Upper lobe of left lung (tissue), 6 donors: Measurements from ENCODE around the gene SRSF2. TPM values are rescaled to one million over a fixed set of nuclear protein-coding genes. Genes with fewer than 3 reads are reported as not detected.

ENCODE experiments used
- ATAC-seq, 2 donors: fragments of 200-7000 bp; cut with Tn5 transposase; one replicate each; pipeline ENCODE4 v1.9.1; 2022; ENCODE audit warnings: mild to moderate bottlenecking in 2 of 2, moderate library complexity in 2 of 2; ENCODE audit not compliant: low FRiP score in 2 of 2
- DNase-seq, 2 donors: peaks; one replicate each; pipeline ENCODE4 v3.0.0-alpha.2; 2019 to 2020
- H3K27ac ChIP-seq, 4 donors: fragments of 200-600 bp; sonication (generic); one replicate each; pipeline ENCODE4 v1.5.1; 2016 to 2019
- H3K27me3 ChIP-seq, 4 donors: fragments of 200-600 bp; sonication (generic); one replicate each; pipeline ENCODE4 v1.5.1; 2017 to 2019
- H3K36me3 ChIP-seq, 4 donors: fragments of 200-600 bp; sonication (generic); one replicate each; pipeline ENCODE4 v1.5.1; 2016 to 2019
- H3K4me1 ChIP-seq, 4 donors: fragments of 200-600 bp; sonication (generic); one replicate each; pipeline ENCODE4 v1.5.1; 2018 to 2019
- H3K4me3 ChIP-seq, 4 donors: fragments of 200-600 bp; sonication (generic); one replicate each; pipeline ENCODE4 v1.5.1; 2017 to 2019; ENCODE audit warnings: mild to moderate bottlenecking in 2 of 4, moderate library complexity in 1 of 4
- H3K9me3 ChIP-seq, 4 donors: fragments of 200-600 bp; sonication (generic); one replicate each; pipeline ENCODE4 v1.5.1; 2018 to 2019
- EP300 ChIP-seq, 4 donors: sonication (generic); formaldehyde crosslinking; IDR thresholded peaks; one replicate each; pipeline ENCODE4 v1.5.1; 2017; ENCODE audit warnings: antibody characterized with exemption in 4 of 4, control low read depth in 2 of 4
- POLR2A ChIP-seq, 4 donors: fragments of 450-650 bp; IDR thresholded peaks; one replicate each; pipeline ENCODE4 v1.5.1; 2016 to 2017; ENCODE audit warnings: antibody characterized with exemption in 4 of 4, mild to moderate bottlenecking in 2 of 4
- POLR2AphosphoS5 ChIP-seq, 2 donors: sonication (generic); formaldehyde crosslinking; IDR thresholded peaks; one replicate each; pipeline ENCODE4 v1.5.1; 2017; ENCODE audit warnings: antibody characterized with exemption in 2 of 2
- WGBS, 2 donors: methylation state at CpG; one replicate each; pipeline ENCODE4 v1.1.5; 2017 to 2018; 5-methylcytosine and 5-hydroxymethylcytosine counted together
- total RNA-seq, 6 donors: library from RNA; depleted of rRNA in 4 of 6; stranded (reverse); fragments of >200 nt in 4 of 6; gene quantifications; one replicate each; pipeline versions ENCODE4 v1.1.0 to v1.2.1, GENCODE V29; 2016 to 2021
- TF ChIP-seq, protein P1 (sequence below), 6 experiments: fragments of 450-650 bp in 4 of 6; fragments of 200-600 bp in 2 of 6; sonication (generic) in 2 of 6; IDR thresholded peaks; one replicate each; pipeline ENCODE4 v1.5.1; 2016 to 2019; ENCODE audit warnings: antibody characterized with exemption in 6 of 6
- donor health status: DM: no; HTN: no; CAD: no; lungs with moderate emphysema.
- donor health status: DM: no; HTN: yes; CAD: no; lungs with severe emphysema.

The SRSF2 gene
- total RNA-seq, 6 donors from 2014 or later: 133 to 454 (median 211) TPM

DNA sequence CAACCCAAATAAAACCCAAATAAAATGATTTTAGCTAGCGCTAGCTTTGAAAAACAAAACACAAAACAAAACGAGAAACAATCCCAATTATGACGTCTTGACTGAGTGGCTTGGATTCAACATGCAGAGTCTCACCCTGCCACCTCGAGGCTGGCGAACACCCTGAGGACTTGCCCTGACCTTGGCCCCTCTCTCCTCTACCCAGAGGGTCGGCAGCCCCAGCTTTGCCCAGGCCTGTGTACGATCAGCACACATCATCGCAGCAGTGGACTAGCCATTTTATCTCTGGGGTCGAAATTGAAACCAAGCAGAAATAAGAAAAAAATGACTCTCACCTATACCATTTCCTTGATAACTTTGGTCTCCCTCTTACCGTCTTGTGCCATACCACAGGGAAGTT, 15.7 kb downstream of the SRSF2 start:
- no peaks in the 10 kb centered on the region for H3K9me3 ChIP-seq
- H3K27me3 ChIP-seq: no peaks in the 10 kb centered on the region
- peaks cover 28 to 44% (median 32%) of the 10 kb centered on the region in 4 donors for H3K4me1 ChIP-seq
- ATAC-seq (no peak), DNase-seq (no peak)
- no peak for TF ChIP-seq POLR2A (IDR thresholded peaks at IDR 0.05)
- TF ChIP-seq, protein P1, sequence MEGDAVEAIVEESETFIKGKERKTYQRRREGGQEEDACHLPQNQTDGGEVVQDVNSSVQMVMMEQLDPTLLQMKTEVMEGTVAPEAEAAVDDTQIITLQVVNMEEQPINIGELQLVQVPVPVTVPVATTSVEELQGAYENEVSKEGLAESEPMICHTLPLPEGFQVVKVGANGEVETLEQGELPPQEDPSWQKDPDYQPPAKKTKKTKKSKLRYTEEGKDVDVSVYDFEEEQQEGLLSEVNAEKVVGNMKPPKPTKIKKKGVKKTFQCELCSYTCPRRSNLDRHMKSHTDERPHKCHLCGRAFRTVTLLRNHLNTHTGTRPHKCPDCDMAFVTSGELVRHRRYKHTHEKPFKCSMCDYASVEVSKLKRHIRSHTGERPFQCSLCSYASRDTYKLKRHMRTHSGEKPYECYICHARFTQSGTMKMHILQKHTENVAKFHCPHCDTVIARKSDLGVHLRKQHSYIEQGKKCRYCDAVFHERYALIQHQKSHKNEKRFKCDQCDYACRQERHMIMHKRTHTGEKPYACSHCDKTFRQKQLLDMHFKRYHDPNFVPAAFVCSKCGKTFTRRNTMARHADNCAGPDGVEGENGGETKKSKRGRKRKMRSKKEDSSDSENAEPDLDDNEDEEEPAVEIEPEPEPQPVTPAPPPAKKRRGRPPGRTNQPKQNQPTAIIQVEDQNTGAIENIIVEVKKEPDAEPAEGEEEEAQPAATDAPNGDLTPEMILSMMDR (IDR thresholded peaks at IDR 0.05): no peak
- TF ChIP-seq POLR2AphosphoS5 (IDR thresholded peaks at IDR 0.05): no peak
- TF ChIP-seq EP300 (IDR thresholded peaks at IDR 0.05): no peak
- peaks cover 53 to 88% (median 78%) of the 10 kb centered on the region in 4 donors for H3K36me3 ChIP-seq
- 92 to 93% methylated on average over 10 of the region's 10 CpGs for WGBS, 2 donors
- H3K27ac ChIP-seq: no peak overlapping the region
- no peak overlapping the region for H3K4me3 ChIP-seq

DNA sequence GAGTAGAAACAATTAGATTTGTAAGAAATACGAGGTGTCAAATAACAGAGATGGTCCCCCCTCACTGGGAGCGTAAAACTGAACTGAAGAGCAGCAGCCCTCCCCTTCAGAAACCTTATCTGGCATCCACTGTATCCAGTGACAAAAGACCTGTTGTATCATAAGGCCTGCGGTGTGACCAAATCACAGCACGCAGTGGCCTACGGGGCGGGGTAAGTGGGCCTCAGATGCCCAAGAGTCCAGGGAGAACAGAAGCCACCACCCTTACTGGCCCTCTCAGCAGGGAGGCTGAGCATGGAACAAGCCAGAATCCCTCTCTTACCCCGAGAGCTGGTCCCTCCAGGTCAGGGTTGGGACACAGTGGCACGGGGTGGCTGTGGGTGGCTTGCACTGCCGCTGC, 16.2 kb downstream of the SRSF2 start:
- H3K9me3 ChIP-seq: no peaks in the 10 kb centered on the region
- no peak for ATAC-seq
- H3K4me3 ChIP-seq: no peak overlapping the region
- no peaks in the 10 kb centered on the region for H3K27me3 ChIP-seq
- peak in 1 of 2 donors; percentile 18 for DNase-seq
- no peak overlapping the region for H3K27ac ChIP-seq
- 91 to 99% methylated on average over 9 of the region's 9 CpGs for WGBS, 2 donors
- H3K4me1 ChIP-seq: peaks cover 32 to 49% (median 36%) of the 10 kb centered on the region in 4 donors
- TF ChIP-seq, protein P1 (IDR thresholded peaks at IDR 0.05): no peak
- no peak for TF ChIP-seq POLR2AphosphoS5 (IDR thresholded peaks at IDR 0.05)
- TF ChIP-seq POLR2A (IDR thresholded peaks at IDR 0.05): no peak
- no peak for TF ChIP-seq EP300 (IDR thresholded peaks at IDR 0.05)
- H3K36me3 ChIP-seq: peaks cover 53 to 93% (median 82%) of the 10 kb centered on the region in 4 donors

DNA sequence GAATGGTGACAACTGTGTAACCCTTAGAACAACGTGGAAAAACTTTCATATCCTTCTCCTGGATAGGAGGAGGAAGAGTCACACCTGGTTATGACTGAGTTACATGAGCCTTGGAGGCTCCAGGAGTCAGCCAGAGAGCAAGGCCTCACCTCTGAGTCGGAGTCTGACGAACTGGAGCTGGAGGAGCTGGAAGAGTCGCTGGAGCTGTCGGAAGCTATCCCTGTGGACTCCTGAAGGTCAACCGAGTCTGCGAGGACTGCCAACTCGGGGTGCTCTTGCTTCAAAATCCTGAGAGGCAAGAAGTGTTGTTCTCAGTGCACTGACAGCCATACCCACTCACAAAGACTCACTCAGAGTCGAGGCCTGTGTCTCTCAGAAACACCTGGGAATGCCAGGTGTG, 16.9 kb downstream of the SRSF2 start:
- Histone ChIP-seq H3K4me3 (no peak overlapping the region), H3K4me1 (peaks cover 36 to 52% (median 38%) of the 10 kb centered on the region in 4 donors), H3K27ac (no peak overlapping the region), H3K36me3 (peaks cover 53 to 97% (median 86%) of the 10 kb centered on the region in 4 donors), H3K9me3 (no peaks in the 10 kb centered on the region), H3K27me3 (no peaks in the 10 kb centered on the region)
- DNase-seq (peak in 1 of 2 donors; percentile 3), ATAC-seq (no peak)
- no peak for TF ChIP-seq POLR2AphosphoS5 (IDR thresholded peaks at IDR 0.05)
- TF ChIP-seq, protein P1 (IDR thresholded peaks at IDR 0.05): no peak
- TF ChIP-seq POLR2A (IDR thresholded peaks at IDR 0.05): no peak
- TF ChIP-seq EP300 (IDR thresholded peaks at IDR 0.05): no peak
- WGBS, 2 donors: 95 to 96% methylated on average over 8 to 9 of the region's 9 CpGs

DNA sequence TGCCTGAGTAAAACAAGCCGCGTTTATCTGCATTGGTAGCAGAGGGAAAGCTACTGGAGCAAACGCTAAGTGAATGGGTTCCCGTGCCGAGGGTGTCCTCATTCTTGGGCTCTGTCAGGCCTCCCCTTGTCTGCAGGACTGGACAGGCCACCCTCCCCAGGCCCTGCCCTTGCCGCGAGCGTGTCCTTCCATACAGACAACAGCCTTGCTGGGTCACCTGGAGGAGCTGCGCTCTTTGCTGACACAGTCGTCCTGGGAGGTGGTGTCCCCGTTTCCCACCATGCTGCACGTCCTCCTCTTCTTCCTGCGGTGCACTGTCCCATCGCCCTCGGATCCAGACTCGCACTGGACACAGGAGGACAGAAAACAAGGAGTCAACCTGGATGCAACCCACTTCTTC, 18.6 kb downstream of the SRSF2 start:
- peaks cover 44 to 92% (median 78%) of the 10 kb centered on the region in 4 donors for H3K36me3 ChIP-seq
- TF ChIP-seq POLR2A (IDR thresholded peaks at IDR 0.05) (no peak), POLR2AphosphoS5 (IDR thresholded peaks at IDR 0.05) (no peak), EP300 (IDR thresholded peaks at IDR 0.05) (no peak)
- TF ChIP-seq, protein P1 (IDR thresholded peaks at IDR 0.05): no peak
- peaks cover 23 to 43% (median 29%) of the 10 kb centered on the region in 4 donors for H3K4me1 ChIP-seq
- no peak overlapping the region for H3K4me3 ChIP-seq
- H3K9me3 ChIP-seq: no peaks in the 10 kb centered on the region
- peak in 1 of 2 donors; percentile 20 for DNase-seq
- no peak for ATAC-seq
- H3K27me3 ChIP-seq: no peaks in the 10 kb centered on the region
- no peak overlapping the region for H3K27ac ChIP-seq
- WGBS, 2 donors: 90 to 91% methylated on average over 16 of the region's 16 CpGs

DNA sequence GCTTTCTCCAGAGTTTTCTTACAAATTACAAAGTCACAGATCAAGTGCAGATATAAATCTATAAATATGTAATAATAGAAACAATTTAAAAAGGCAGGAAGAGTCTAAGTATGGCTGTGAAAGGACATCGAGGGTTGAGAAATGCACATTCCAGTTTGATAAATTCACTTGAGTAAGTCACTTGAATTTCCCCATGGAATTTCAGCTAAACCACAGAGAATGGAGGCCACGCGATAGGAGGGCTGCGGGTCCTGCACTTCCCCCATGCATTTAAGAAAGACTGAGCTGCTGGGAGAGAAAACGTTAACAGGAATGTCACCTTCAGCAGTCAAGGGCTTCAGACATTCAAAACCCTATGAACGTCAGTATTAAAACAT, 20.3 kb downstream of the SRSF2 start:
- ATAC-seq (peak in 1 of 2 donors; percentile 18), DNase-seq (no peak)
- peak overlapping the region; percentile 75 to 89 (median 84) for H3K27ac ChIP-seq
- peaks cover 35 to 87% (median 69%) of the 10 kb centered on the region in 4 donors for H3K36me3 ChIP-seq
- H3K9me3 ChIP-seq: no peaks in the 10 kb centered on the region
- no peaks in the 10 kb centered on the region for H3K27me3 ChIP-seq
- no peak overlapping the region for H3K4me3 ChIP-seq
- TF ChIP-seq POLR2AphosphoS5 (IDR thresholded peaks at IDR 0.05) (no peak), POLR2A (IDR thresholded peaks at IDR 0.05) (no peak), EP300 (IDR thresholded peaks at IDR 0.05) (no peak)
- TF ChIP-seq, protein P1 (IDR thresholded peaks at IDR 0.05): no peak
- WGBS, 2 donors: 35 to 64% methylated on average over 6 of the region's 6 CpGs
- H3K4me1 ChIP-seq: peaks cover 23 to 34% (median 26%) of the 10 kb centered on the region in 4 donors
